GM12865 (cell line): ENCODE data around the gene OTULINL.

Experiments
- DNase-seq: peaks from one replicate; pipeline ENCODE4 v3.0.0; 2010; ENCODE audit warnings: low read depth
- H3K4me3 ChIP-seq: 2 replicates; pipeline ENCODE4 v1.5.1; 2011; ENCODE audit warnings: mild to moderate bottlenecking, low read depth, low read length, control low read depth
- TF ChIP-seq, protein P1 (sequence below): IDR thresholded peaks from 2 replicates; pipeline ENCODE4 v1.5.1; 2011; ENCODE audit warnings: low read length, control low read depth, low read depth, inconsistent platforms; ENCODE audit not compliant: insufficient read depth; ENCODE audit errors: missing control alignments

The OTULINL gene

GRCh38 chr5:14595891-14596290 is 14.3 kb downstream of the OTULINL start:
- TF ChIP-seq, protein P1, sequence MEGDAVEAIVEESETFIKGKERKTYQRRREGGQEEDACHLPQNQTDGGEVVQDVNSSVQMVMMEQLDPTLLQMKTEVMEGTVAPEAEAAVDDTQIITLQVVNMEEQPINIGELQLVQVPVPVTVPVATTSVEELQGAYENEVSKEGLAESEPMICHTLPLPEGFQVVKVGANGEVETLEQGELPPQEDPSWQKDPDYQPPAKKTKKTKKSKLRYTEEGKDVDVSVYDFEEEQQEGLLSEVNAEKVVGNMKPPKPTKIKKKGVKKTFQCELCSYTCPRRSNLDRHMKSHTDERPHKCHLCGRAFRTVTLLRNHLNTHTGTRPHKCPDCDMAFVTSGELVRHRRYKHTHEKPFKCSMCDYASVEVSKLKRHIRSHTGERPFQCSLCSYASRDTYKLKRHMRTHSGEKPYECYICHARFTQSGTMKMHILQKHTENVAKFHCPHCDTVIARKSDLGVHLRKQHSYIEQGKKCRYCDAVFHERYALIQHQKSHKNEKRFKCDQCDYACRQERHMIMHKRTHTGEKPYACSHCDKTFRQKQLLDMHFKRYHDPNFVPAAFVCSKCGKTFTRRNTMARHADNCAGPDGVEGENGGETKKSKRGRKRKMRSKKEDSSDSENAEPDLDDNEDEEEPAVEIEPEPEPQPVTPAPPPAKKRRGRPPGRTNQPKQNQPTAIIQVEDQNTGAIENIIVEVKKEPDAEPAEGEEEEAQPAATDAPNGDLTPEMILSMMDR: no peak
- H3K4me3 ChIP-seq: no peak overlapping the region
- no peak for DNase-seq

GRCh38 chr5:14597080-14597479 is 15.5 kb downstream of the OTULINL start:
- DNase-seq: no peak
- TF ChIP-seq, protein P1: no peak
- H3K4me3 ChIP-seq: no peak overlapping the region

- TF ChIP-seq, protein P1: no peak
- no peak overlapping the region for H3K4me3 ChIP-seq
- DNase-seq: peak; percentile 43
Measured at GRCh38 chr5:14598225-14598624, 16.6 kb downstream of the OTULINL start.

DNA sequence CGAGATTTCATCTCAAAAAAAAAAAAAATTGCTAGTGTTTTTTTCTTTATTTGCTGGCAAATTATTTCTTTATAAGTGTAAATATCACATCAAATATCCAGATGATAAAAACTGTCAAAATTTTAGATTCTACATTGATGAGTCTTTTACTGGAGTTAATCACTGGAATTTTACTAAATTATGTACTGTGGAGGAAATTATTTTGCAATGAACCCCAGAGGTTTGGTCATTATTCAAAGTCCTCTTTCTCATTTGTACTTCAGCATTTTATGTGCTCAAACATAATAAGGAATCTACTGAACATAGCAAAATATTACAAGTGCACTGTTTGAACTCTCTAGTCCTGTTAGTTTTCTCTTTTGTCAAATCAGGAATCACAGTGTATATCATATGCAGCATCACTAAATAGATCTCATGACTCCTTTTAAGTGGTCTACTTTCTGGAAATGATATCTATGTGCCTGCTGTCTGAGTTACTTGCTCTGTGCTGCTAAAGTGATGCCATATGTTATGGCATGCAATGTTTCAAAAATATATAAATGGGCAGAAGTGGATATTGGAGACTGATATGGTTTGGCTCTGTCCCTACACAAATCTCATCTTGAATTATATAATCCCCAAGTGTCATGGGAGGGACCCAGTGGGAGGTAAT is 18.0 kb downstream of the OTULINL start:
- DNase-seq: no peak
- H3K4me3 ChIP-seq: no peak overlapping the region

GRCh38 chr5:14600846-14601245 is 19.3 kb downstream of the OTULINL start:
- H3K4me3 ChIP-seq: no peak overlapping the region
- no peak for DNase-seq
- TF ChIP-seq, protein P1: no peak

More for the DNA sequence above, 18.0 kb downstream of the OTULINL start:
- TF ChIP-seq, protein P1: no peak

- DNase-seq: peak; percentile 29
- no peak overlapping the region for H3K4me3 ChIP-seq
- TF ChIP-seq, protein P1: no peak
Measured at GRCh38 chr5:14603141-14603540, 21.5 kb downstream of the OTULINL start.

- H3K4me3 ChIP-seq: no peak overlapping the region
- TF ChIP-seq, protein P1: no peak
- no peak for DNase-seq
Measured at GRCh38 chr5:14607104-14607503, 25.5 kb downstream of the OTULINL start.
